Panc1 (cell line): ENCODE results near the gene BHLHE40.

Source experiments
- POLR2AphosphoS5 ChIP-seq: IDR thresholded peaks from 2 replicates; pipeline ENCODE4 v1.6.1; 2012; ENCODE audit warnings: mild to moderate bottlenecking, low read depth, low read length, moderate library complexity
- REST ChIP-seq, 2 experiments: IDR thresholded peaks; 2 replicates each; pipeline ENCODE4 v1.6.1; 2011 to 2012; ENCODE audit warnings: low read depth in 2 of 2, control low read depth in 1 of 2, low read length in 1 of 2, mild to moderate bottlenecking in 1 of 2, moderate library complexity in 1 of 2; ENCODE audit not compliant: insufficient read depth in 1 of 2
- SIN3A ChIP-seq: IDR thresholded peaks from 2 replicates; pipeline ENCODE4 v1.6.1; 2012; ENCODE audit warnings: low read depth, mild to moderate bottlenecking, low read length, moderate library complexity, borderline replicate concordance; ENCODE audit not compliant: insufficient read depth
- TCF7L2 ChIP-seq: IDR thresholded peaks from 2 replicates; pipeline ENCODE4 v1.6.1; 2011; ENCODE audit warnings: mild to moderate bottlenecking, low read depth, low read length, inconsistent platforms
- TF ChIP-seq, protein P1 (sequence below): fragments of 450-650 bp; IDR thresholded peaks from 2 replicates; pipeline ENCODE4 v1.5.1; 2017; ENCODE audit warnings: mild to moderate bottlenecking

DNA sequence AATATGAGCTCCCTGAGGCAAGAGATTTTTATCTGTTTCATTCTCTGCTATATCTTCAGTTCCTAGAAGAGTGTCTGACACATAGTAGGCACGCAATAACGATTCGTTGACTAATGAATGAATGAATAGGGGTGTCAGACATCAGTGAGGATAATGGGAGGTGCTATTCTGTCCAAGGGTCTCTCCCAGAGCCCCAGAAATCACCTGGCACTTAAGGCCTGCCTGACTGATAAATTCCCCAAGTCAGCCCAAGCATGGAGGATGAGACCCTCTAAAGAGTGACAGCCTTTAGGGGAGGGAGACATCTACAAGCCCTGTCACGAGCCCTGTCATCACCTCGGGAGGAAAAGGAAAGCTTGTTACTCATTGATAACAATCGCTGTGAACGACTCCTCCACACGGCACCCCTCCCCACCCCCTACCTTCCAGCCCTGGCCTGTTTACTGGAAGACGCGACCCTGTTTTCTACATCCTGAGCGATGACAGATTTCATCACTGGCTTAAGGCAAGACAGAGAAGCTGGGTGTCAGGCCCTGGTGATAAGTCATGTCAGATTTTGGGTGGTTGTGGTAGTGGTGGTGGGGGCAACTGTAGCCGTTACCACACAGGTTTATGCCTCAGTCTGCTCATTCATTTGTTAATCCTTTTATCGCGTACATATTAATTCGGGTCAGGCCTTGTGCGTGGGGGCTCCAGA, 23.1 kb downstream of the BHLHE40 start:
- TF ChIP-seq, protein P1, sequence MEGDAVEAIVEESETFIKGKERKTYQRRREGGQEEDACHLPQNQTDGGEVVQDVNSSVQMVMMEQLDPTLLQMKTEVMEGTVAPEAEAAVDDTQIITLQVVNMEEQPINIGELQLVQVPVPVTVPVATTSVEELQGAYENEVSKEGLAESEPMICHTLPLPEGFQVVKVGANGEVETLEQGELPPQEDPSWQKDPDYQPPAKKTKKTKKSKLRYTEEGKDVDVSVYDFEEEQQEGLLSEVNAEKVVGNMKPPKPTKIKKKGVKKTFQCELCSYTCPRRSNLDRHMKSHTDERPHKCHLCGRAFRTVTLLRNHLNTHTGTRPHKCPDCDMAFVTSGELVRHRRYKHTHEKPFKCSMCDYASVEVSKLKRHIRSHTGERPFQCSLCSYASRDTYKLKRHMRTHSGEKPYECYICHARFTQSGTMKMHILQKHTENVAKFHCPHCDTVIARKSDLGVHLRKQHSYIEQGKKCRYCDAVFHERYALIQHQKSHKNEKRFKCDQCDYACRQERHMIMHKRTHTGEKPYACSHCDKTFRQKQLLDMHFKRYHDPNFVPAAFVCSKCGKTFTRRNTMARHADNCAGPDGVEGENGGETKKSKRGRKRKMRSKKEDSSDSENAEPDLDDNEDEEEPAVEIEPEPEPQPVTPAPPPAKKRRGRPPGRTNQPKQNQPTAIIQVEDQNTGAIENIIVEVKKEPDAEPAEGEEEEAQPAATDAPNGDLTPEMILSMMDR = no peak
- TF ChIP-seq TCF7L2 (no peak), POLR2AphosphoS5 (no peak), SIN3A (no peak), REST (IDR thresholded peaks at IDR 0.05; ENCODE audit: insufficient read depth in 1 of 2, low read depth in 2 of 2, low read length in 1 of 2) (no peak)
